Prostate gland (tissue), 2 donors: ENCODE data around the gene NKX2-2.

Experiments
- CTCF ChIP-seq, 4 experiments: fragments of 200-600 bp in 2 of 4; fragments of 450-650 bp in 2 of 4; sonication (generic) in 2 of 4; IDR thresholded peaks; 1 replicate in 3 of 4; 2 replicates in 1 of 4; pipeline ENCODE4 v1.5.1; 2016 to 2019; ENCODE audit warnings: antibody characterized with exemption in 4 of 4, mild to moderate bottlenecking in 2 of 4, moderate library complexity in 2 of 4
- POLR2A ChIP-seq: fragments of 450-650 bp; IDR thresholded peaks from one replicate; pipeline ENCODE4 v1.6.1; 2016; ENCODE audit warnings: antibody characterized with exemption, mild to moderate bottlenecking
- POLR2AphosphoS5 ChIP-seq: sonication (generic); formaldehyde crosslinking; IDR thresholded peaks from one replicate; pipeline ENCODE4 v1.6.1; 2017; ENCODE audit warnings: antibody characterized with exemption

GRCh38 chr20:21548390-21549035 is 34.6 kb upstream of the NKX2-2 start:
- TF ChIP-seq POLR2A (no peak), CTCF (IDR thresholded peaks at IDR 0.05) (no peak), POLR2AphosphoS5 (no peak)
